Urinary bladder (tissue), 4 donors: ENCODE results near the gene C6. TPM values are rescaled to one million over a fixed set of nuclear protein-coding genes. Genes with fewer than 3 reads are reported as not detected.
"Not testable (repeated sequence)": the region's sequence is repeated elsewhere in the genome, so short reads cannot be mapped to it uniquely, and the experiment has no call there.

Experiments
- DNase-seq: peaks from one replicate; pipeline ENCODE4 v3.0.0-alpha.2; 2015; ENCODE audit errors: extremely low spot score
- H3K27ac ChIP-seq: one replicate; pipeline ENCODE4 v1.5.1; 2013; ENCODE audit warnings: low read depth, mild to moderate bottlenecking, moderate library complexity
- H3K36me3 ChIP-seq: one replicate; pipeline ENCODE4 v1.6.1; 2013; ENCODE audit warnings: mild to moderate bottlenecking, moderate library complexity; ENCODE audit not compliant: insufficient read depth
- H3K4me1 ChIP-seq: one replicate; pipeline ENCODE4 v1.6.1; 2013; ENCODE audit warnings: mild to moderate bottlenecking, moderate library complexity; ENCODE audit not compliant: insufficient read depth
- H3K4me3 ChIP-seq: one replicate; pipeline ENCODE4 v1.5.1; 2013; ENCODE audit warnings: low read depth, low read length
- whole genome bisulfite sequencing: extraction: QIAGEN DNeasy Blood & Tissue Kit; methylation state at CpG from one replicate; pipeline ENCODE4 v1.1.7; 2013; 5-methylcytosine and 5-hydroxymethylcytosine counted together
- polyA plus RNA-seq: library from polyadenylated mRNA; stranded (reverse); fragments of 200-250 nt; gene quantifications from one replicate; pipeline ENCODE4 v1.2.3, GENCODE V29; 2013
- total RNA-seq: library from RNA; depleted of rRNA; stranded (reverse); fragments of >200 nt; gene quantifications from one replicate; pipeline ENCODE4 v1.2.3, GENCODE V29; 2014
- donor health status: healthy with polysubstance abuse.
- donor health status: healthy.

C6 gene
- total and polyA plus RNA-seq, 2 donors: 1.1 to 1.4 TPM

GRCh38 chr5:41218929-41219657, 5.8 kb upstream of the C6 start:
- no peak for DNase-seq
- H3K36me3 ChIP-seq: no peaks in the 10 kb centered on the region
- 78% methylated on average over 1 of the region's 1 CpG for WGBS
- H3K27ac ChIP-seq: peak overlapping the region; percentile 38
- no peaks in the 10 kb centered on the region for H3K4me1 ChIP-seq
- H3K4me3 ChIP-seq: no peak overlapping the region

- no peak overlapping the region for H3K4me3 ChIP-seq
- no peak overlapping the region for H3K27ac ChIP-seq
- no peaks in the 10 kb centered on the region for H3K36me3 ChIP-seq
- DNase-seq: no peak
- H3K4me1 ChIP-seq: no peaks in the 10 kb centered on the region
Measured at GRCh38 chr5:41214182-41214581, 850 bp upstream of the C6 start.

GRCh38 chr5:41212935-41213334, 397 bp downstream of the C6 start:
- Histone ChIP-seq H3K4me1 (no peaks in the 10 kb centered on the region), H3K36me3 (no peaks in the 10 kb centered on the region), H3K4me3 (no peak overlapping the region), H3K27ac (no peak overlapping the region)
- no peak for DNase-seq
- WGBS: 92% methylated on average over 1 of the region's 1 CpG

- H3K27ac ChIP-seq: no peak overlapping the region
- no peak overlapping the region for H3K4me3 ChIP-seq
- no peak for DNase-seq
- 91% methylated on average over 4 of the region's 4 CpGs for WGBS
- no peaks in the 10 kb centered on the region for H3K36me3 ChIP-seq
- H3K4me1 ChIP-seq: no peaks in the 10 kb centered on the region
Measured at GRCh38 chr5:41211417-41211816, 1.9 kb downstream of the C6 start.

- not testable (repeated sequence) for H3K27ac ChIP-seq, H3K4me3 ChIP-seq, H3K36me3 ChIP-seq, DNase-seq, H3K4me1 ChIP-seq
- WGBS: 92% methylated on average over 8 of the region's 8 CpGs
Measured at GRCh38 chr5:41205475-41205874, 7.9 kb downstream of the C6 start.

GRCh38 chr5:41203033-41203432, 10.3 kb downstream of the C6 start:
- WGBS: 81% methylated on average over 2 of the region's 2 CpGs
- H3K36me3 ChIP-seq: no peaks in the 10 kb centered on the region
- no peak overlapping the region for H3K4me3 ChIP-seq
- H3K4me1 ChIP-seq: no peaks in the 10 kb centered on the region
- no peak for DNase-seq
- H3K27ac ChIP-seq: no peak overlapping the region

- WGBS: 58% methylated on average over 1 of the region's 1 CpG
- H3K4me1 ChIP-seq: no peaks in the 10 kb centered on the region
- no peak overlapping the region for H3K4me3 ChIP-seq
- no peak for DNase-seq
- no peak overlapping the region for H3K27ac ChIP-seq
- H3K36me3 ChIP-seq: no peaks in the 10 kb centered on the region
Measured at GRCh38 chr5:41201082-41201772, 12.1 kb downstream of the C6 start.

GRCh38 chr5:41200506-41200905, 12.8 kb downstream of the C6 start:
- no peaks in the 10 kb centered on the region for H3K36me3 ChIP-seq
- H3K4me3 ChIP-seq: no peak overlapping the region
- WGBS: 86% methylated on average over 2 of the region's 2 CpGs
- H3K4me1 ChIP-seq: no peaks in the 10 kb centered on the region
- no peak for DNase-seq
- no peak overlapping the region for H3K27ac ChIP-seq

- H3K4me1 ChIP-seq: no peaks in the 10 kb centered on the region
- WGBS: 53% methylated on average over 3 of the region's 3 CpGs
- H3K36me3 ChIP-seq: no peaks in the 10 kb centered on the region
- H3K4me3 ChIP-seq: no peak overlapping the region
- H3K27ac ChIP-seq: no peak overlapping the region
- no peak for DNase-seq
Measured at GRCh38 chr5:41199660-41200059, 13.7 kb downstream of the C6 start.

GRCh38 chr5:41196197-41196596, 17.1 kb downstream of the C6 start:
- DNase-seq: no peak
- Histone ChIP-seq H3K4me1 (no peaks in the 10 kb centered on the region), H3K27ac (no peak overlapping the region), H3K4me3 (no peak overlapping the region), H3K36me3 (no peaks in the 10 kb centered on the region)
- 91% methylated on average over 2 of the region's 2 CpGs for whole genome bisulfite sequencing

GRCh38 chr5:41195228-41195627, 18.1 kb downstream of the C6 start:
- Histone ChIP-seq H3K27ac (no peak overlapping the region), H3K4me1 (no peaks in the 10 kb centered on the region), H3K36me3 (no peaks in the 10 kb centered on the region), H3K4me3 (no peak overlapping the region)
- 92% methylated on average over 1 of the region's 1 CpG for WGBS
- no peak for DNase-seq

- DNase-seq: no peak
- Histone ChIP-seq H3K36me3 (no peaks in the 10 kb centered on the region), H3K4me3 (no peak overlapping the region), H3K27ac (no peak overlapping the region), H3K4me1 (no peaks in the 10 kb centered on the region)
- WGBS: 80% methylated on average over 3 of the region's 3 CpGs
Measured at GRCh38 chr5:41194339-41194738, 19.0 kb downstream of the C6 start.

- no peak overlapping the region for H3K4me3 ChIP-seq
- 35% methylated on average over 5 of the region's 5 CpGs for WGBS
- H3K4me1 ChIP-seq: no peaks in the 10 kb centered on the region
- no peaks in the 10 kb centered on the region for H3K36me3 ChIP-seq
- DNase-seq: peak; percentile 61
- H3K27ac ChIP-seq: no peak overlapping the region
Measured at GRCh38 chr5:41193456-41194205, 19.7 kb downstream of the C6 start.

- DNase-seq: no peak
- 85% methylated on average over 4 of the region's 4 CpGs for WGBS
- H3K4me1 ChIP-seq: no peaks in the 10 kb centered on the region
- no peak overlapping the region for H3K27ac ChIP-seq
- no peak overlapping the region for H3K4me3 ChIP-seq
- no peaks in the 10 kb centered on the region for H3K36me3 ChIP-seq
Measured at GRCh38 chr5:41191249-41191648, 22.1 kb downstream of the C6 start.
